22Rv1 (cell line): Measurements from ENCODE around the gene AP3S2.

Experiments
- CTCF ChIP-seq: fragments of 450-650 bp; IDR thresholded peaks from 2 replicates; pipeline ENCODE4 v1.5.1; 2017; ENCODE audit warnings: mild to moderate bottlenecking
- ZFX ChIP-seq: fragments of 450-650 bp; IDR thresholded peaks from 2 replicates; pipeline ENCODE4 v1.6.1; 2017; ENCODE audit warnings: antibody characterized with exemption, borderline replicate concordance

GRCh38 chr15:89829616-89830440 is 64.0 kb downstream of the AP3S2 start:
- no peak for TF ChIP-seq CTCF
- TF ChIP-seq ZFX = no peak
